ENCODE measurements around the gene MAP1LC3B2.

DNA sequence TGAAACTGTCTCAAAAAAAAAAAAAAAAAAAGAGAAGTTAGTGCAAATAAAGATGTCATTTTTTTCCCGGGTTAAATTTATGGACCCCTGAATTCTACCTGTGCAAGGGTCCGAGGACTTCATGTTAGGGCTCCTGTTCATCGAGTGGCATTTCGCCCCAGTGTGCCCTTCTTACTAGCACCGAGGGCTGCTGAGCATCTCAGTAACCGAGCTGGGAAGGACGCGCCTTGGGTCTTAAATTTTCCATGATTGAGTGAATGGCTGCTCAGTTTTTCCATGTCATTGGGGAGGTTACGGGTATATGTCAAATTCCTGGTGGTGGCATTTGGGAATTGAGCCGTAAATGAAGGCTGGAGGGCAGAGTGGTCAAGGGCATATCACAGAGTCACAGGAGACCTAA is 34.9 kb upstream of the MAP1LC3B2 start:
- TF ChIP-seq, protein P1, sequence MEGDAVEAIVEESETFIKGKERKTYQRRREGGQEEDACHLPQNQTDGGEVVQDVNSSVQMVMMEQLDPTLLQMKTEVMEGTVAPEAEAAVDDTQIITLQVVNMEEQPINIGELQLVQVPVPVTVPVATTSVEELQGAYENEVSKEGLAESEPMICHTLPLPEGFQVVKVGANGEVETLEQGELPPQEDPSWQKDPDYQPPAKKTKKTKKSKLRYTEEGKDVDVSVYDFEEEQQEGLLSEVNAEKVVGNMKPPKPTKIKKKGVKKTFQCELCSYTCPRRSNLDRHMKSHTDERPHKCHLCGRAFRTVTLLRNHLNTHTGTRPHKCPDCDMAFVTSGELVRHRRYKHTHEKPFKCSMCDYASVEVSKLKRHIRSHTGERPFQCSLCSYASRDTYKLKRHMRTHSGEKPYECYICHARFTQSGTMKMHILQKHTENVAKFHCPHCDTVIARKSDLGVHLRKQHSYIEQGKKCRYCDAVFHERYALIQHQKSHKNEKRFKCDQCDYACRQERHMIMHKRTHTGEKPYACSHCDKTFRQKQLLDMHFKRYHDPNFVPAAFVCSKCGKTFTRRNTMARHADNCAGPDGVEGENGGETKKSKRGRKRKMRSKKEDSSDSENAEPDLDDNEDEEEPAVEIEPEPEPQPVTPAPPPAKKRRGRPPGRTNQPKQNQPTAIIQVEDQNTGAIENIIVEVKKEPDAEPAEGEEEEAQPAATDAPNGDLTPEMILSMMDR (IDR thresholded peaks at IDR 0.05) = no peak
- no peak for TF ChIP-seq EP300 (IDR thresholded peaks at IDR 0.05)
- TF ChIP-seq POLR2A (IDR thresholded peaks at IDR 0.05) = no peak
